Stimulated activated CD4-positive, alpha-beta T cell treated with anti-CD3 and anti-CD28 coated beads, Interleukin-15, amount 100 ng/mL, for 1 hour (primary cell): Measurements from ENCODE around the gene THAP12.

Experiments
- DNase-seq, 2 donors: peaks; one replicate each; pipeline ENCODE4 v3.0.0-alpha.2; 2020; ENCODE audit warnings: low read depth in 1 of 2, low spot score in 1 of 2

Gene THAP12

DNA sequence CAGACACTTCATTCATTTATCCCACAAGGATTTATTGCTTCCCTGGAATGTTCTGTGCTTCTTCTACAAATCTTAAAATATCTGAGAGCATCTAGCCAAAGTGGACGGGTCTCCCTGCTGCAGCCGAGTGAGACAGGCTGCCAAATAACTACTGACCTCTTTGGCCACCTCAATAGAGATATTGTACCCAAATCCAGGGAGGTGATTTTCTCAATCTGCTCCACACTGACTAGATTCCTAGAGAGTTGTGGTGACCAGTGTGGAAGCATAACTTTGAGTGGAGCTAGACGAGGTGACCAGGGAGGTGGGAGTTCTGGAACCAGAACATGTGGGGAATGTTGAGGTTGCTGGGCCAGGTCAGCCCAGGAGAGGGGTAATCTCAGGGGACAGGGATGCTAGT, 77.5 kb downstream of the THAP12 start:
- no peak for DNase-seq

DNA sequence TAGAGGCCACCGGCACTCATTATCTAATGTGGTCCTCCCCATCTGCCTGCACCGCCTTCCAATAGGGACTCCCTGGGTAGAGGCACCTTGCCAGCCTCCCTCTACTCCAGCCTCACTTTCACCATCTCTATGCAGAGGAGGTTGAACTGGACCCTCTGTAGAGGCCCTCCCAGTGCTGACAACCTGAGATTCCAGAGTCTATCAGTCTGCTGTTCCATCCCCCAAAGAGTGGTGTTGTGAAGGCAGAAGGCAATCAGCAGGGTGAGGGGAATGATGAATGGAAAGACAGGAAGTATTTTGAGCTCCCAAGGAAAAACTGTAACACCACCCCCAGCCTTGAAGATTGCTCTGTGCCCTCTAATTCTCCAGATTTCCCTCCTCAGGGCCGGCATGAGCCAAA, 77.9 kb downstream of the THAP12 start:
- DNase-seq = no peak
